Activated CD8-positive, alpha-beta memory T cell treated with anti-CD3 and anti-CD28 coated beads, Interleukin-2, amount 10 ng/mL, durations not matched to agents 7 days and 5 days (primary cell): ENCODE data around the gene NMT2. TPM values are rescaled to one million over a fixed set of nuclear protein-coding genes. Genes with fewer than 3 reads are reported as not detected.

Source experiments
- ATAC-seq: fragments of 150-1000 bp; cut with Tn5 transposase; one replicate; pipeline ENCODE4 v1.10.0; 2021; ENCODE audit warnings: moderate library complexity
- CTCF ChIA-PET: fragments of 350-600 bp; sonication (Branson Sonifier 250); formaldehyde crosslinking; loops from one replicate; lab custom pipeline; 2021; ENCODE audit warnings: antibody characterized with exemption; lab: Charles Lee
- DNase-seq: peaks from one replicate; pipeline ENCODE4 v3.0.0-alpha.2; 2020
- H3K27ac Mint-ChIP-seq: one replicate; pipeline ENCODE4 v1.8.0; 2021; ENCODE audit warnings: mild to moderate bottlenecking, mixed read lengths
- H3K27me3 Mint-ChIP-seq: one replicate; pipeline ENCODE4 v1.8.0; 2021; ENCODE audit warnings: mixed read lengths
- H3K36me3 Mint-ChIP-seq: one replicate; pipeline ENCODE4 v1.8.0; 2021; ENCODE audit warnings: mild to moderate bottlenecking, mixed read lengths
- H3K4me1 Mint-ChIP-seq: one replicate; pipeline ENCODE4 v1.8.0; 2021; ENCODE audit warnings: mixed read lengths
- H3K4me3 Mint-ChIP-seq: one replicate; pipeline ENCODE4 v1.8.0; 2021; ENCODE audit warnings: mild to moderate bottlenecking, moderate library complexity, mixed read lengths
- H3K9me3 Mint-ChIP-seq: one replicate; pipeline ENCODE4 v1.8.0; 2022; ENCODE audit warnings: low read depth, mixed read lengths
- total RNA-seq, 2 experiments: library from RNA; stranded (reverse); gene quantifications; one replicate each; pipeline ENCODE4 v1.2.3, GENCODE V29; 2021

NMT2 gene
- total RNA-seq, 2 experiments from 2014 or later, result 21.3 to 31.7 TPM

DNA sequence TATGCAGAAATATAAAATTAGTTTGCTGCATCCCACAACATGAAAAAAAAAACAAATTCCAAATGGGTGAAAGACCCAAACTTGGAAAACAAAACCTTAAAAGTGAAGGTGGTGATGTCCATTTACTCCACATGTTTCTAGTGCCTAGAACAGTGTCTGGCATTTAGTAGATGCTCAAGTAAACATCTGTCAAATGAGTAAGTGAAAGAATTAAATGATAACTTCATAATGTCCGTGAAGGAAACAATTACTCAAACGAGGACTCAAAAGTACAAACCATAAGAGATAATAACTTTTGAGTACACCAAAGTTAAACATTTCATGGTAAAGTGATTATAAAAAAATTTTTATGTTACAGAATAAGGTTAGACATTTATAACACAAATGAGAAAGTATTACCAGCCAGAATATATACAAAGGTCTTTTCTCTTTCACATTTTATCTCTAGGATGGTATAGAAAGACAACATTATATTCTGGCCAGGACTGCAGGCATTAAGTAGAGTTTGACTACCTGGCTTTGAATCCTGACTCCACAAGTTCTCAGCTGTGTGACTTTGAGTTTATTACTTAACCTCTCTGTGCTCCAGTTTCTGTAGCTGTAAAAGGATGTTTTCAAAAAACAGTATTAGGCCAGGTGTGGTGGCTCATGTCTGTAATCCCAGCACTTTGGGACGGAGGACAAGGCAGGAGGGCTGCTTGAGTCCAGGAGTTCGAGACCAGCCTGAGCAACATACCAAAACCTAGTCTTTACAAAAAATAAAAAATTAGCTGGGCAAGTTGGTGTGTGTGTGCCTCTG lies 20.7 kb downstream of the NMT2 start:
- H3K27me3 Mint-ChIP-seq, result no peaks in the 10 kb centered on the region
- peaks cover 5% of the 10 kb centered on the region for H3K4me1 Mint-ChIP-seq
- DNase-seq, result no peak
- H3K27ac Mint-ChIP-seq, result no peak overlapping the region
- H3K9me3 Mint-ChIP-seq, result no peaks in the 10 kb centered on the region
- no peak for ATAC-seq
- peaks cover 1% of the 10 kb centered on the region for H3K36me3 Mint-ChIP-seq
- H3K4me3 Mint-ChIP-seq, result no peak overlapping the region
- CTCF ChIA-PET, result no interaction called here

DNA sequence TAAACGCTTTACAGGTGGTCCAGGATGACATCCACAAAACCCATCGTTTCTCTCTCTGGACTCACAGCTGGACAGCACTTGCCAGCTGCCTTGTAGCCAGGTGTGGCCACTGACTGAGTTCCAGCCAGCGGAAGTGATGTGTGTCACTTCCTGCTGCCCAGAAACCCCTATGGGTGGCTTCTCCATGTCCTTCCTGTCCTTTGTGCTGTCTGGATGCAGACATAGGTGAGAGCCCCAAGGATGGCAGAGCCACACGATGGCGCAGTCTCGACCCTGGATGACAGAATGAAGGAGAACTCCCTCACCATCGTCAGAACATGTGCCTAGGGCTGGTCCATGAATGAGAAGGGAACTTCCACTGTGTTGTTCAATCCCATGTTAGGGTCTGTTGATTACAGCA lies 22.1 kb downstream of the NMT2 start:
- no peaks in the 10 kb centered on the region for H3K27me3 Mint-ChIP-seq

GRCh38 chr10:15144788-15145187 lies 23.7 kb downstream of the NMT2 start:
- H3K27me3 Mint-ChIP-seq, result no peaks in the 10 kb centered on the region
- H3K4me3 Mint-ChIP-seq, result no peak overlapping the region
- ATAC-seq, result no peak
- no peaks in the 10 kb centered on the region for H3K9me3 Mint-ChIP-seq
- no peak overlapping the region for H3K27ac Mint-ChIP-seq
- no peak for DNase-seq
- CTCF ChIA-PET, result no interaction called here
- peaks cover 9% of the 10 kb centered on the region for H3K36me3 Mint-ChIP-seq
- H3K4me1 Mint-ChIP-seq, result peaks cover 21% of the 10 kb centered on the region

More for the DNA sequence above, 22.1 kb downstream of the NMT2 start:
- ATAC-seq (no peak), DNase-seq (no peak)
- Mint-ChIP-seq H3K4me3 (no peak overlapping the region), H3K27ac (no peak overlapping the region), H3K36me3 (peaks cover 2% of the 10 kb centered on the region), H3K4me1 (peaks cover 16% of the 10 kb centered on the region), H3K9me3 (no peaks in the 10 kb centered on the region)
- CTCF ChIA-PET, result no interaction called here

DNA sequence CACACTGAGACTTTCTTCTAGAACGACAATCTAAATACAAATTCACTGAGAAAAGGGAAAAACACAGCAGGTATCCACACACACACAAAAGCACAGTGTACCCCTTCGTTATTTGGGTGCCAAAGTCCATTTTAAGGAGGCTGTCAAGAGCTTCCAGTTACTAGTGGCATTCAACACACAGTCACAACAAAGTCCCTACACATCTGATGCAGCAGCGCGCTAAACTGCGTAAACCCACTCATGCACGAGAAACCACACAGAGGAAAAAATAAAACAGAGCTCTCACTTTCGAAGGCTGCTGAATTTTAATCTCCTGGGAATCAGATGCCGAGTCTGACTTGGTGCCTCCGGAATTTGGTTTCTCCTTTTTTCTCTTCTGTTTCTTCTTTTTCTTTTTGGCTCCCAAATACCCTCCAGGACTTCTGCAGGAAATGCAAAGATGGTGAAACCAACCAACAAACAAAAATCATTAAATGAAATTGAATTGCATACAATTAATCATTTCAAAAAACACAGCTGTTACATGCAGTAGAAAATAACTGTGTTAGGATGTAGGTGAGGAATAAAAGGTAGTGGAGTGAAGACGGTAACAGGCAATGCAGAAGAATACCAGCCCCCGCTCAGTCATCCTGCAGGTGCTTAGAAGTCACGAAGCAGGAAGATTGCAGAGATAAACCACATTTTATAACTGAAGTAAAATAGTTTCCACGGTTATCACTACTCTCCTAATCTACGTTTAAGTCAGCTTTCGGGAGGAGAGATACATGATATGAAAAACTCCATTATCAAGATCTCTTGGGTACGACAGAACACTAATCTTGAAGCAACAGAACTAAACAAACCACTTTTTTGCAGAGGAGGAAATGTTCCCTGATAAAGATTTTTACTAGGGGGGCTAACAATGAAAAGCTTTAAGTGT lies 27.1 kb downstream of the NMT2 start:
- H3K36me3 Mint-ChIP-seq, result peaks cover 19% of the 10 kb centered on the region
- H3K4me3 Mint-ChIP-seq, result no peak overlapping the region
- no peaks in the 10 kb centered on the region for H3K9me3 Mint-ChIP-seq
- no peaks in the 10 kb centered on the region for H3K27me3 Mint-ChIP-seq
- DNase-seq (no peak), ATAC-seq (no peak)
- H3K4me1 Mint-ChIP-seq, result peaks cover 18% of the 10 kb centered on the region
- CTCF ChIA-PET, result interaction anchor here (0.9 to 1.2 kb wide), 2 partner anchors 9 to 160 kb away, joined by 3 read pairs; no protein-coding TSS in a partner anchor
- no peak overlapping the region for H3K27ac Mint-ChIP-seq

GRCh38 chr10:15140698-15141097 lies 27.8 kb downstream of the NMT2 start:
- CTCF ChIA-PET, result interaction anchor here (0.9 kb wide), 1 partner anchor 10 kb away, joined by 3 read pairs; no protein-coding TSS in a partner anchor
- Mint-ChIP-seq H3K4me1 (peaks cover 16% of the 10 kb centered on the region), H3K36me3 (peaks cover 19% of the 10 kb centered on the region), H3K27ac (no peak overlapping the region), H3K27me3 (no peaks in the 10 kb centered on the region), H3K4me3 (no peak overlapping the region), H3K9me3 (no peaks in the 10 kb centered on the region)
- no peak for DNase-seq
- no peak for ATAC-seq

DNA sequence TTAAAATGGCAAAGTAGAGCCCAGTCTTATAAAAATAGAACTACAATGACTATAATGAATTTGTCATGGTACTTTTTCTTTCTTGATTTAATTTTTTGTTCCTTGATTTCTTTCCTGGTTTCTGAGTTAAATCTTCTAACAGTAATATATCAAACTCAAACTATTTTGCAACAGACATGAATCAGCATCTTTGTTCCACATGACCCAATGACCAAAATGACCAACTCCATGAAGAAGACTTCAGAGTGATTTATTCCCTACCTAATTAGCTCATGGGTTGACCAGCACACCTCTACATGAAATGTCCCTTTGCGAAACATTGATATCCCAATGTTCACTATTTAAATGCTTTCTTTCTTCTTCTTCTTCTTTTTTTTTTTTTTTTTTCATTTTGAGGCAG lies 30.9 kb downstream of the NMT2 start:
- no peak for ATAC-seq
- peaks cover 37% of the 10 kb centered on the region for H3K36me3 Mint-ChIP-seq
- no peak overlapping the region for H3K4me3 Mint-ChIP-seq
- no peaks in the 10 kb centered on the region for H3K9me3 Mint-ChIP-seq
- H3K4me1 Mint-ChIP-seq, result peaks cover 15% of the 10 kb centered on the region
- H3K27me3 Mint-ChIP-seq, result no peaks in the 10 kb centered on the region
- no peak overlapping the region for H3K27ac Mint-ChIP-seq
- DNase-seq, result no peak
- CTCF ChIA-PET, result interaction anchor here (1.2 kb wide), 1 partner anchor 10 kb away, joined by 6 read pairs; no protein-coding TSS in a partner anchor

GRCh38 chr10:15137036-15137359 lies 31.5 kb downstream of the NMT2 start:
- Mint-ChIP-seq H3K27me3 (no peaks in the 10 kb centered on the region), H3K4me1 (peaks cover 12% of the 10 kb centered on the region), H3K9me3 (no peaks in the 10 kb centered on the region), H3K27ac (no peak overlapping the region), H3K36me3 (peaks cover 39% of the 10 kb centered on the region), H3K4me3 (no peak overlapping the region)
- ATAC-seq (no peak), DNase-seq (no peak)
- CTCF ChIA-PET, result interaction anchor here (1.2 kb wide), 1 partner anchor 9 kb away, joined by 6 read pairs; no protein-coding TSS in a partner anchor

DNA sequence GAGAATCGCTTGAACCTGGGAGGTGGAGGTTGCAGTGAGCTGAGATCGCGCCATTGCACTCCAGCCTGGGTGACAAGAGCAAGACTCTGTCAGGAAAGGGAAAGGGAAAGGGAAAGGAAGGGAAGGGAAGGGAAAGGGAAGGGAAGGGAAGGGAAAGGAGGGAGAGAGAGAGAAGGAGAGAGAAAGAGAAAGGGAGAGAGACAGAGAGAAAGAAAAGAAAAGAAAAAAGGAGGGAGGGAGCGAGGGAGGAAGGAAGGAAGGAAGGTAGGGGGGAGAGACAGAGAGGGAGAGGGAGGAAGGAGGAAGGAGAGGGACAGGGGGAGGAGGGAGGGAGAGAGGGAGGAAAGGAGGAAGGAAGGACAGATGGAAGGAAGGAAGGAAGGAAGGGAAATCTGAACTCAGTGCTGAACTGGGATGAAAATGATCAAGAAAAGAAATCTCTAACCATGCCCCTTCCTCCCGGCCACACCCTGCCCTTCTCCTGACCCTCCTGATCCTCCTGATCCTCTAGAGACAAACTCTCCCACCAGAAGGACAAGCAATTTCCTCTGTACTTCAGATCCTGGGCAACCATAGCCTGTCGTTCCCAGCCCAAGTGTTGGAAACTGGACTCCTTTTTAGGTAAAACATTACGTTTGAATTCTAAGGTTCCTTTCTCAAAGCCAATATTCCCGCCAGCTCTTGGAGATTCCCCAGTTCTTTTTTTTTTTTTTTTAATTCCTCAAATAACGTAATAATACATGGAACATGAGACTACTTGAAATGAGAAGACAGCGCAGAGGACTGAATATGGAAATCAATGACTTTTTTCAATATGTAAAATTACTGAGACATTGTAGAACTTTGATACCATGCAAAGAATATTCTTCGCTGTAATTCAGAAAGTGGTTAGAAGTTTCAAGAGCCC lies 32.1 kb downstream of the NMT2 start:
- H3K4me3 Mint-ChIP-seq, result no peak overlapping the region
- no peak overlapping the region for H3K27ac Mint-ChIP-seq
- no peak for ATAC-seq
- H3K9me3 Mint-ChIP-seq, result no peaks in the 10 kb centered on the region
- H3K36me3 Mint-ChIP-seq, result peaks cover 40% of the 10 kb centered on the region
- DNase-seq, result no peak
- peaks cover 6% of the 10 kb centered on the region for H3K4me1 Mint-ChIP-seq
- H3K27me3 Mint-ChIP-seq, result no peaks in the 10 kb centered on the region
- CTCF ChIA-PET, result no interaction called here

GRCh38 chr10:15131330-15131729 lies 37.2 kb downstream of the NMT2 start:
- no peak for ATAC-seq
- DNase-seq, result no peak
- CTCF ChIA-PET, result no interaction called here
- peaks cover 54% of the 10 kb centered on the region for H3K36me3 Mint-ChIP-seq
- no peaks in the 10 kb centered on the region for H3K9me3 Mint-ChIP-seq
- no peak overlapping the region for H3K27ac Mint-ChIP-seq
- H3K4me3 Mint-ChIP-seq, result no peak overlapping the region
- H3K4me1 Mint-ChIP-seq, result no peaks in the 10 kb centered on the region
- H3K27me3 Mint-ChIP-seq, result no peaks in the 10 kb centered on the region

- Mint-ChIP-seq H3K4me1 (peaks cover 32% of the 10 kb centered on the region), H3K36me3 (peaks cover 49% of the 10 kb centered on the region), H3K4me3 (no peak overlapping the region), H3K27ac (peak overlapping the region; percentile 5), H3K27me3 (no peaks in the 10 kb centered on the region), H3K9me3 (no peaks in the 10 kb centered on the region)
- DNase-seq (no peak), ATAC-seq (no peak)
- CTCF ChIA-PET, result interaction anchor here (0.9 to 1.8 kb wide), 3 partner anchors 18 to 26 kb away, joined by 3 to 4 read pairs (median 3); no protein-coding TSS in a partner anchor
These were observed 43.6 kb downstream of the NMT2 start for GRCh38 chr10:15124908-15125307.

DNA sequence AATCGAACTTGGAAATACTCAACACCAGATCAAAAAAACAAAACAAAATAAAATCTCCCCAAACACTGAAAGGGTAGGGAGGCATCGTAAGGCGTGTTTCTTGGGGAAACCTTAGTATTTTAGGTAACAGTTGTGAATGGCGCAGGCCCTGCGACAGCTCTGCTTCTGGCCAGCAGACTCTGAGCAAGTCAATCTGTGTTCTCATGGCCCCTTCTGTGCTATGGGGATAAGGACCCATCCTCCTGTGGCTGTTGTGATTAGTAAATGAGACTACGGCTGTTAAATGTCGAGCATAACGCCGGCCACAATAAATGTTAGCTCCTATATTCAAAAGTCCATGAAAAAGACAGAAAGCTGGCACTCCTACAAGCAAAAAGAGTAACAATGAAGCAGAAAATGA lies 44.3 kb downstream of the NMT2 start:
- Mint-ChIP-seq H3K9me3 (no peaks in the 10 kb centered on the region), H3K4me1 (peaks cover 35% of the 10 kb centered on the region), H3K27ac (peak overlapping the region; percentile 52), H3K4me3 (no peak overlapping the region), H3K27me3 (no peaks in the 10 kb centered on the region), H3K36me3 (peaks cover 52% of the 10 kb centered on the region)
- no peak for ATAC-seq
- CTCF ChIA-PET, result interaction anchor here (1.7 to 1.8 kb wide), 2 partner anchors 18 kb away, joined by 4 to 8 read pairs; no protein-coding TSS in a partner anchor
- no peak for DNase-seq

GRCh38 chr10:15123749-15124184 lies 44.7 kb downstream of the NMT2 start:
- Mint-ChIP-seq H3K4me3 (no peak overlapping the region), H3K4me1 (peaks cover 38% of the 10 kb centered on the region), H3K27ac (peak overlapping the region; percentile 52), H3K36me3 (peaks cover 53% of the 10 kb centered on the region), H3K27me3 (no peaks in the 10 kb centered on the region), H3K9me3 (no peaks in the 10 kb centered on the region)
- no peak for DNase-seq
- ATAC-seq, result peak; percentile 65
- CTCF ChIA-PET, result interaction anchor here (0.7 to 1.7 kb wide), 3 partner anchors 10 to 20 kb away, joined by 3 to 8 read pairs (median 3); no protein-coding TSS in a partner anchor
